HEK293 (cell line): Measurements from ENCODE around the gene TTC7B.

Experiments used
- CTCF ChIP-seq: fragments of 450-650 bp; formaldehyde crosslinking; IDR thresholded peaks from 2 replicates; pipeline ENCODE4 v1.5.1; 2016; ENCODE audit warnings: missing biosample characterization, missing genetic modification characterization
- EGR2 ChIP-seq: fragments of 450-650 bp; formaldehyde crosslinking; IDR thresholded peaks from 2 replicates; pipeline ENCODE4 v1.5.1; 2016; ENCODE audit warnings: low read depth, missing biosample characterization, missing genetic modification characterization
- OVOL3 ChIP-seq: fragments of 450-650 bp; formaldehyde crosslinking; IDR thresholded peaks from 2 replicates; pipeline ENCODE4 v1.5.1; 2016; ENCODE audit warnings: missing biosample characterization, missing genetic modification characterization
- ZBTB10 ChIP-seq: fragments of 450-650 bp; formaldehyde crosslinking; IDR thresholded peaks from 2 replicates; pipeline ENCODE4 v1.5.1; 2016; ENCODE audit warnings: missing biosample characterization, missing genetic modification characterization
- ZBTB8A ChIP-seq: fragments of 450-650 bp; formaldehyde crosslinking; IDR thresholded peaks from 2 replicates; pipeline ENCODE4 v1.5.1; 2016; ENCODE audit warnings: missing biosample characterization, missing genetic modification characterization
- ZNF211 ChIP-seq: fragments of 450-650 bp; formaldehyde crosslinking; IDR thresholded peaks from 2 replicates; pipeline ENCODE4 v1.5.1; 2016; ENCODE audit warnings: low read depth, missing biosample characterization, missing genetic modification characterization
- ZNF48 ChIP-seq: fragments of 450-650 bp; formaldehyde crosslinking; IDR thresholded peaks from 2 replicates; pipeline ENCODE4 v1.5.1; 2016; ENCODE audit warnings: missing biosample characterization, missing genetic modification characterization
- ZNF580 ChIP-seq: fragments of 450-650 bp; formaldehyde crosslinking; IDR thresholded peaks from 2 replicates; pipeline ENCODE4 v1.5.1; 2016; ENCODE audit warnings: missing biosample characterization, missing genetic modification characterization
- ZNF707 ChIP-seq: fragments of 450-650 bp; formaldehyde crosslinking; IDR thresholded peaks from 2 replicates; pipeline ENCODE4 v1.5.1; 2016; ENCODE audit warnings: missing biosample characterization, missing genetic modification characterization

- TF ChIP-seq OVOL3 (no peak), ZNF707 (tag by site-specific recombination) (no peak), ZBTB8A (tag by site-specific recombination) (no peak), EGR2 (no peak), ZNF48 (tag by site-specific recombination) (no peak), ZBTB10 (no peak), CTCF (tag by site-specific recombination) (no peak), ZNF211 (tag by site-specific recombination) (no peak), ZNF580 (tag by site-specific recombination) (no peak)
Measured at GRCh38 chr14:90857866-90858265, 41.6 kb upstream of the TTC7B start.
